H1 (cell line): Measurements from ENCODE around the gene NECTIN3. TPM values are rescaled to one million over a fixed set of nuclear protein-coding genes. Genes with fewer than 3 reads are reported as not detected.
A peak's percentile ranks its signal among the peaks of the same experiment; 100 is the strongest.

ENCODE experiments used
- CTCF ChIA-PET: fragments of 300-600 bp; sonication (Branson Sonifier 250); formaldehyde crosslinking; loops from one replicate; lab custom pipeline; 2021; ENCODE audit not compliant: partially characterized antibody; lab: Charles Lee
- POLR2A ChIA-PET: fragments of 300-600 bp; sonication (Branson Sonifier 250); formaldehyde crosslinking; loops from one replicate; lab custom pipeline; 2021; ENCODE audit warnings: inconsistent platforms; ENCODE audit not compliant: partially characterized antibody; lab: Charles Lee
- DNase-seq, 2 experiments: peaks; one replicate each; pipeline versions ENCODE4 v3.0.0 to v3.0.0-alpha.2; 2010 to 2022; ENCODE audit warnings: low spot score in 2 of 2, low read depth in 1 of 2, mixed read lengths in 1 of 2
- FAIRE-seq: peaks from 2 replicates; lab custom pipeline; 2011; peaks lifted over from hg19 to GRCh38; lab: Jason Lieb, UNC
- H2AFZ ChIP-seq: 2 replicates; pipeline ENCODE4 v1.8.1; 2012; ENCODE audit warnings: low read length, inconsistent platforms
- H2AK5ac ChIP-seq: 2 replicates; pipeline ENCODE4 v1.6.1; 2013; ENCODE audit warnings: low read depth, low read length
- H2BK120ac ChIP-seq: replicated peaks from 2 replicates; pipeline ENCODE3; 2013; ENCODE audit warnings: low read depth, low read length, inconsistent platforms
- H2BK12ac ChIP-seq: 2 replicates; pipeline ENCODE4 v1.6.1; 2013; ENCODE audit warnings: low read depth, low read length
- H2BK15ac ChIP-seq: 2 replicates; pipeline ENCODE4 v1.6.1; 2013; ENCODE audit warnings: low read length
- H2BK20ac ChIP-seq: 2 replicates; pipeline ENCODE4 v1.6.1; 2013; ENCODE audit warnings: low read length
- H2BK5ac ChIP-seq: 2 replicates; pipeline ENCODE4 v1.6.1; 2013; ENCODE audit warnings: low read depth, low read length
- H3K14ac ChIP-seq: 2 replicates; pipeline ENCODE4 v1.6.1; 2013; ENCODE audit warnings: inconsistent platforms; ENCODE audit not compliant: insufficient read length
- H3K18ac ChIP-seq: 2 replicates; pipeline ENCODE4 v1.6.1; 2013; ENCODE audit warnings: low read length; ENCODE audit errors: extremely low read depth
- H3K23ac ChIP-seq: 2 replicates; pipeline ENCODE4 v1.6.1; 2013; ENCODE audit warnings: inconsistent platforms; ENCODE audit not compliant: insufficient read length
- H3K23me2 ChIP-seq: 2 replicates; pipeline ENCODE4 v1.6.1; 2013; ENCODE audit warnings: low read depth, low read length
- H3K27ac ChIP-seq: 2 replicates; pipeline ENCODE4 v1.6.1; 2011; ENCODE audit warnings: low read depth, low read length, inconsistent platforms
- H3K27me3 ChIP-seq, 4 experiments: replicated peaks in 1 of 4; 1 replicate in 1 of 4; 2 replicates in 3 of 4; pipeline versions ENCODE4 v1.6.1 to v1.8.1; 2011 to 2013; ENCODE audit warnings: low read length in 3 of 4, mild to moderate bottlenecking in 3 of 4, inconsistent platforms in 2 of 4, mixed read lengths in 2 of 4, moderate library complexity in 1 of 4; ENCODE audit not compliant: control insufficient read depth in 3 of 4, insufficient read depth in 3 of 4; ENCODE audit errors: extremely low read depth in 1 of 4
- H3K36me3 ChIP-seq, 4 experiments: 2 replicates each; pipeline versions ENCODE4 v1.6.1 to v1.8.1; 2011 to 2013; ENCODE audit warnings: mild to moderate bottlenecking in 4 of 4, low read length in 3 of 4, moderate library complexity in 2 of 4, control low read depth in 1 of 4, inconsistent platforms in 1 of 4; ENCODE audit not compliant: insufficient read depth in 4 of 4, control insufficient read depth in 2 of 4
- H3K4ac ChIP-seq: replicated peaks from 2 replicates; pipeline ENCODE3; 2013; ENCODE audit warnings: low read length, low read depth, mixed read lengths, inconsistent platforms; ENCODE audit not compliant: insufficient read length
- H3K4me1 ChIP-seq, 4 experiments: replicated peaks in 1 of 4; 1 replicate in 1 of 4; 2 replicates in 3 of 4; pipeline versions ENCODE4 v1.6.1 to v1.8.1; 2011 to 2013; ENCODE audit warnings: low read length in 3 of 4, inconsistent platforms in 2 of 4, mixed read lengths in 1 of 4; ENCODE audit not compliant: insufficient read depth in 4 of 4, control insufficient read depth in 3 of 4
- H3K4me2 ChIP-seq, 2 experiments: 2 replicates each; pipeline versions ENCODE4 v1.6.1 to v1.8.1; 2011 to 2013; ENCODE audit warnings: low read depth in 2 of 2, low read length in 2 of 2, control low read depth in 1 of 2, inconsistent platforms in 1 of 2, mild to moderate bottlenecking in 1 of 2; ENCODE audit not compliant: insufficient read depth in 1 of 2
- H3K4me3 ChIP-seq, 4 experiments: fragments of 200-600, 300-600 bp in 1 of 4; sonication (generic), shearing (Covaris generic), sonication (Bioruptor Twin) in 1 of 4; 2 replicates each; pipeline versions ENCODE4 v1.5.1 to v1.8.1; 2011 to 2016; ENCODE audit warnings: low read length in 4 of 4, low read depth in 3 of 4, control low read depth in 2 of 4, inconsistent platforms in 2 of 4, mild to moderate bottlenecking in 2 of 4, mixed read lengths in 1 of 4, moderate library complexity in 1 of 4; ENCODE audit not compliant: insufficient read depth in 2 of 4; ENCODE audit errors: extremely low read depth in 1 of 4
- H3K56ac ChIP-seq: replicated peaks from 2 replicates; pipeline ENCODE3; 2013; ENCODE audit warnings: low read depth, mild to moderate bottlenecking, mixed read lengths, low read length, inconsistent platforms; ENCODE audit not compliant: insufficient read length
- H3K79me1 ChIP-seq: 2 replicates; pipeline ENCODE4 v1.6.1; 2013; ENCODE audit warnings: low read depth, low read length, control low read depth
- H3K79me2 ChIP-seq, 2 experiments: 2 replicates each; pipeline versions ENCODE4 v1.6.1 to v1.8.1; 2012 to 2013; ENCODE audit warnings: low read length in 2 of 2, mild to moderate bottlenecking in 2 of 2, inconsistent platforms in 1 of 2; ENCODE audit not compliant: insufficient read depth in 2 of 2, control insufficient read depth in 1 of 2
- H3K9ac ChIP-seq, 4 experiments: replicated peaks in 1 of 4; 1 replicate in 1 of 4; 2 replicates in 3 of 4; pipeline versions ENCODE4 v1.6.1 to v1.8.1; 2011 to 2013; ENCODE audit warnings: low read depth in 3 of 4, low read length in 3 of 4, control low read depth in 2 of 4, mild to moderate bottlenecking in 2 of 4, moderate library complexity in 2 of 4, inconsistent platforms in 1 of 4; ENCODE audit errors: extremely low read depth in 1 of 4
- H3K9me3 ChIP-seq, 2 experiments: 2 replicates each; pipeline versions ENCODE4 v1.6.1 to v1.8.1; 2012 to 2013; ENCODE audit warnings: mild to moderate bottlenecking in 2 of 2, moderate library complexity in 2 of 2, control low read depth in 1 of 2, inconsistent platforms in 1 of 2, low read depth in 1 of 2, low read length in 1 of 2, mixed read lengths in 1 of 2; ENCODE audit not compliant: insufficient read depth in 2 of 2
- H4K20me1 ChIP-seq, 2 experiments: replicated peaks in 1 of 2; 2 replicates each; pipeline versions ENCODE3 to v1.8.1; 2011 to 2013; ENCODE audit warnings: inconsistent platforms in 2 of 2, low read length in 2 of 2, mild to moderate bottlenecking in 1 of 2; ENCODE audit not compliant: insufficient read depth in 2 of 2, control insufficient read depth in 1 of 2
- H4K5ac ChIP-seq: 2 replicates; pipeline ENCODE4 v1.6.1; 2013; ENCODE audit warnings: low read length, low read depth, mixed read lengths, inconsistent platforms; ENCODE audit not compliant: insufficient read length
- H4K8ac ChIP-seq: 2 replicates; pipeline ENCODE4 v1.8.0; 2013; ENCODE audit warnings: mild to moderate bottlenecking, moderate library complexity, low read length, inconsistent platforms; ENCODE audit not compliant: insufficient read depth; ENCODE audit errors: extremely low read depth
- H4K91ac ChIP-seq: replicated peaks from 2 replicates; pipeline ENCODE3; 2013; ENCODE audit warnings: low read length, mixed read lengths, inconsistent platforms; ENCODE audit not compliant: insufficient read length
- ASH2L ChIP-seq: fragments of 200-600, 300-600 bp; sonication (generic); IDR thresholded peaks from one replicate; pipeline ENCODE4 v1.7.1; 2017; ENCODE audit warnings: low read length
- CREB1 ChIP-seq: IDR thresholded peaks from 2 replicates; pipeline ENCODE4 v1.6.1; 2012; ENCODE audit warnings: inconsistent platforms
- E2F6 ChIP-seq: IDR thresholded peaks from 2 replicates; pipeline ENCODE4 v1.6.1; 2012; ENCODE audit warnings: inconsistent platforms
- KDM4A ChIP-seq: IDR thresholded peaks from one replicate; pipeline ENCODE4 v1.7.1; 2012; ENCODE audit warnings: low read depth, mild to moderate bottlenecking, moderate library complexity, low read length, inconsistent platforms; ENCODE audit not compliant: severe bottlenecking
- MAFK ChIP-seq: IDR thresholded peaks from 2 replicates; pipeline ENCODE4 v1.6.1; 2012; ENCODE audit warnings: low read depth, mild to moderate bottlenecking, improper control_type of control experiment, low read length
- SAP30 ChIP-seq: fragments of 300-600 bp; sonication (generic); IDR thresholded peaks from 2 replicates; pipeline ENCODE4 v1.7.1; 2012; ENCODE audit warnings: low read length, moderate library complexity, mild to moderate bottlenecking, inconsistent platforms; ENCODE audit not compliant: insufficient read depth, insufficient replicate concordance
- SIN3A ChIP-seq, 2 experiments: IDR thresholded peaks in 1 of 2; conservative IDR thresholded peaks in 1 of 2; 2 replicates each; pipeline ENCODE4 v1.6.1; 2011 to 2012; ENCODE audit warnings: low read length in 2 of 2, improper control_type of control experiment in 1 of 2, low read depth in 1 of 2, mild to moderate bottlenecking in 1 of 2
- SIX5 ChIP-seq: IDR thresholded peaks from 2 replicates; pipeline ENCODE4 v1.6.1; 2011; ENCODE audit warnings: mild to moderate bottlenecking, low read depth, low read length
- WGBS, 2 experiments: shearing (Covaris generic) in 1 of 2; methylation state at CpG; one replicate each; pipeline versions ENCODE4 v1.1.6 to v1.1.7; 2013 to 2015; ENCODE audit warnings: low lambda C conversion rate in 2 of 2, mixed read lengths in 2 of 2, inconsistent platforms in 1 of 2, low coverage in 1 of 2, missing lambda C conversion rate in 1 of 2; ENCODE audit not compliant: insufficient replicate concordance in 2 of 2, insufficient coverage in 1 of 2, insufficient read length in 1 of 2; ENCODE audit errors: extremely low coverage in 1 of 2, missing lambda C conversion rate in 1 of 2; 5-methylcytosine and 5-hydroxymethylcytosine counted together
- polyA plus RNA-seq, 7 experiments: library from polyadenylated mRNA; depleted of rRNA in 3 of 7; stranded (reverse) in 5 of 7; unstranded in 2 of 7; fragments of >200 nt in 5 of 7; fragments of 200-250 nt in 2 of 7; gene quantifications; 1 replicate in 5 of 7; 2 replicates in 1 of 7; 4 replicates in 1 of 7; pipeline versions ENCODE4 v1.2.1 to v1.2.3, GENCODE V29; 2011 to 2013; ENCODE audit warnings: missing spikeins in 2 of 7, mixed read lengths in 2 of 7
- total RNA-seq: library from RNA; stranded (reverse); fragmentation: NEBNext Ultra II Directional; extraction: Animal tissue kit (Norgen Biotek cat#: 25700); gene quantifications from 2 replicates; pipeline ENCODE4 v1.2.1, GENCODE V29; 2021

Gene NECTIN3
- total and polyA plus RNA-seq, 2 of the 8 experiments (the other 6 are each of a cell fraction or from before 2014, with no cell fraction given) = 13.6 to 50.6 TPM

GRCh38 chr3:111070772-111071256, 802 bp upstream of the NECTIN3 start:
- H3K23ac ChIP-seq = no peak overlapping the region
- DNase-seq (no peak), FAIRE-seq (no peak)
- peak overlapping the region; percentile 14 to 68 (median 59) for H3K9ac ChIP-seq
- H2BK12ac ChIP-seq = no peak overlapping the region; the same call in 1 of the 2 replicates
- peak overlapping the region; percentile 61; the same call in 1 of the 2 replicates for H2BK15ac ChIP-seq
- peaks cover 22% of the 10 kb centered on the region for H3K23me2 ChIP-seq
- POLR2A ChIA-PET = interaction anchor here (0.9 to 2.4 kb wide), 4 partner anchors 100 to 120 kb away, joined by 3 to 15 read pairs (median 6); no protein-coding TSS in a partner anchor
- peaks cover 26 to 59% of the 10 kb centered on the region in 2 experiments for H3K79me2 ChIP-seq
- no peak overlapping the region for H3K14ac ChIP-seq
- H4K91ac ChIP-seq = peak overlapping the region; percentile 83
- peaks cover 4 to 5% of the 10 kb centered on the region in 2 experiments for H4K20me1 ChIP-seq
- peak overlapping the region; percentile 91 to 100 for H3K4me2 ChIP-seq
- peak overlapping the region; percentile 89 for H3K18ac ChIP-seq
- H3K36me3 ChIP-seq = no peaks in the 10 kb centered on the region
- H3K27ac ChIP-seq = peak overlapping the region; percentile 75
- H4K8ac ChIP-seq = peak overlapping the region; percentile 62; the same call in 1 of the 2 replicates
- H2BK20ac ChIP-seq = no peak overlapping the region
- H3K4me1 ChIP-seq = no peaks in the 10 kb centered on the region; a peak in 2 of 7 replicates
- WGBS, 2 experiments = 0% methylated on average over 21 of the region's 23 CpGs; no CpG with 5 or more reads in 1 of the 2 experiments
- H2BK5ac ChIP-seq = peak overlapping the region; percentile 91; the same call in 1 of the 2 replicates
- peak overlapping the region; percentile 81 for H2AFZ ChIP-seq
- H3K79me1 ChIP-seq = no peaks in the 10 kb centered on the region
- peak overlapping the region; percentile 59 for H2BK120ac ChIP-seq
- TF ChIP-seq SIX5 = no peak
- TF ChIP-seq E2F6 = 0 out of 2 replicates have a peak, but pooled peaks have one; percentile 10
- no peak for TF ChIP-seq CREB1
- peak; percentile 75 for TF ChIP-seq ASH2L
- TF ChIP-seq MAFK = no peak
- peak; percentile 5 to 68; a peak in 2 of 4 replicates for TF ChIP-seq SIN3A (conservative IDR thresholded peaks at IDR 0.05 in 1 of 2, IDR thresholded peaks at IDR 0.05 in 1 of 2; ENCODE audit: low read depth in 1 of 2, low read length in 2 of 2)
- TF ChIP-seq SAP30 = peak; percentile 71
- TF ChIP-seq KDM4A = peak; percentile 33
- TF ChIP-seq, all 59 proteins: peak for 5
- Histone ChIP-seq H3K4me3 (peak overlapping the region; percentile 80 to 99 (median 94)), H2AK5ac (no peak overlapping the region), H4K5ac (peak overlapping the region; percentile 97), H3K56ac (peak overlapping the region; percentile 66), H3K27me3 (no peaks in the 10 kb centered on the region), H3K9me3 (no peaks in the 10 kb centered on the region), H3K4ac (peak overlapping the region; percentile 90)
- CTCF ChIA-PET = interaction anchor here (1.2 to 1.5 kb wide), 2 partner anchors 11 to 64 kb away, joined by 3 to 4 read pairs; no protein-coding TSS in a partner anchor
